Gastroesophageal sphincter (tissue), 3 donors: Measurements from ENCODE around the gene RPS25.

Experiments
- POLR2AphosphoS5 ChIP-seq: sonication (generic); formaldehyde crosslinking; IDR thresholded peaks from one replicate; pipeline ENCODE4 v1.6.1; 2017; ENCODE audit warnings: antibody characterized with exemption
- TF ChIP-seq, protein P1 (sequence below), 4 experiments: fragments of 200-600 bp in 2 of 4; fragments of 450-650 bp in 2 of 4; sonication (generic) in 1 of 4; IDR thresholded peaks; one replicate each; pipeline ENCODE4 v1.5.1; 2017 to 2019; ENCODE audit warnings: antibody characterized with exemption in 4 of 4, mild to moderate bottlenecking in 2 of 4, moderate library complexity in 2 of 4

DNA sequence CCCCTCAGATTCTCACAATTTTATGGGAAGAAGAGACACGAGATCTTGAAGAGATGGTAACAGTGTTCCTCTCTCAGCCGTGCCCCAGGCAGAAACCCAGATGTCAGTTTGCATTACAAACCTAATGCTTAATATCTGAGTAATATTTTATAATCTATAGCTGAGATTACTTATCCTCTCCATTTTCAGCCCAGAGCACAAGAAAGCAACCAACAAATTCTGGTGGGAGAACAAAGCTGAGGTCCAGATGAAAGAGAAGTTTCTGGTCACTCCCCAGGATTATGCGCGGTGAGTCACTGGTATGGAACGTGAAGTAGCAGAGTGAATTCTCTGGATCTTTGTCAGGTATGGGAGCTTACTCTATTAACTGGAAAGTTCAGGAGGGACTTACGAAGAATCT, 19.3 kb downstream of the RPS25 start:
- TF ChIP-seq, protein P1, sequence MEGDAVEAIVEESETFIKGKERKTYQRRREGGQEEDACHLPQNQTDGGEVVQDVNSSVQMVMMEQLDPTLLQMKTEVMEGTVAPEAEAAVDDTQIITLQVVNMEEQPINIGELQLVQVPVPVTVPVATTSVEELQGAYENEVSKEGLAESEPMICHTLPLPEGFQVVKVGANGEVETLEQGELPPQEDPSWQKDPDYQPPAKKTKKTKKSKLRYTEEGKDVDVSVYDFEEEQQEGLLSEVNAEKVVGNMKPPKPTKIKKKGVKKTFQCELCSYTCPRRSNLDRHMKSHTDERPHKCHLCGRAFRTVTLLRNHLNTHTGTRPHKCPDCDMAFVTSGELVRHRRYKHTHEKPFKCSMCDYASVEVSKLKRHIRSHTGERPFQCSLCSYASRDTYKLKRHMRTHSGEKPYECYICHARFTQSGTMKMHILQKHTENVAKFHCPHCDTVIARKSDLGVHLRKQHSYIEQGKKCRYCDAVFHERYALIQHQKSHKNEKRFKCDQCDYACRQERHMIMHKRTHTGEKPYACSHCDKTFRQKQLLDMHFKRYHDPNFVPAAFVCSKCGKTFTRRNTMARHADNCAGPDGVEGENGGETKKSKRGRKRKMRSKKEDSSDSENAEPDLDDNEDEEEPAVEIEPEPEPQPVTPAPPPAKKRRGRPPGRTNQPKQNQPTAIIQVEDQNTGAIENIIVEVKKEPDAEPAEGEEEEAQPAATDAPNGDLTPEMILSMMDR (IDR thresholded peaks at IDR 0.05) = no peak
- no peak for TF ChIP-seq POLR2AphosphoS5
